ENCODE data around the gene LIMS2.

DNA sequence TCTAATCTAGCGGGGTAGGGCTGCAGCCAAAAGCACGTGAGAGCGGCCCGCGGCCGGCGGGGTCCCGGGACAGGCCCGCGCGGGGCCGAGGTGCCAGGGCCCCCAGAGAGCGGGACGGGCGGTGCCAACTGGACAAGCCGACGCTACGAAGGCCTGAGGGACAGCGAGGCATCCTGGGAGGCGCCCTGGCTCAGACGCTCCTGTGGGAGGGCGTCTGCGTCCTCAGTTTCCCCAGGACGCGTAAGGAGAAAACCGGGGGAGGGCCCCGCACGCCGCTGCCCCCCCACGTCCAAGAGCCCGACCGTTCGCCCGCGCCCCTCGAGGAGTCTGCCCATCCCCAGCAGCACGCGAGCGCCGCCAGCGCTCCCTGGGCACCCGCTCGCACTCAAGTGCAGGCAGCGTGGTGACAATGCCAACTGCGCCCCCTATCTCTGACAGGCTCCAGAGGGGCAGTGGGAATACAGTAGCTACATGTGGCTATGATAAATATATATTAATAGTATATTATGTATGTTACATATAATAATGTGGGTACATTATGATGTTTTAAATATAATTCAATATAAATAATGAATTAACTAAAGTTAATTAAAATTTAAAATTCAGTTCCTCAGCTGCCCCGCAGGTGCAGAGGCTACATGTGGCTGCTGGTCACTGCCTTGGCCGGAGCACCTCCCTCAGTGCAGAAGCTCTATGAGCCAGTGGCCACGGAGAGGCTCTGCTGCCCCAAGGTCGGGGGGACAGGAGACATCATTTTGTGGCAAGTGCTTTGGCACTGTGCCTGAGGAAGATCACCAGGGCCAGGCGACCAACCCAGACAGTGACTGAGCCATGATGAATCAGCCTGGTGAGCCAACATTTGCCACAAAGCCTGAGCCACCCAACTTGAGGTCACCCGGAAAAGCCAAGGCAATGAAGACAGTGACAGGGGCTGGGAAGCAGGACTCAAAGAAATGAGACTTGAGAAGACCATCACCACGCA, 20.5 kb upstream of the LIMS2 start:
- no peak; the same call in 1 of the 2 replicates for TF ChIP-seq POLR2A (IDR thresholded peaks at IDR 0.05; ENCODE audit: low read length)
- TF ChIP-seq, protein P1, sequence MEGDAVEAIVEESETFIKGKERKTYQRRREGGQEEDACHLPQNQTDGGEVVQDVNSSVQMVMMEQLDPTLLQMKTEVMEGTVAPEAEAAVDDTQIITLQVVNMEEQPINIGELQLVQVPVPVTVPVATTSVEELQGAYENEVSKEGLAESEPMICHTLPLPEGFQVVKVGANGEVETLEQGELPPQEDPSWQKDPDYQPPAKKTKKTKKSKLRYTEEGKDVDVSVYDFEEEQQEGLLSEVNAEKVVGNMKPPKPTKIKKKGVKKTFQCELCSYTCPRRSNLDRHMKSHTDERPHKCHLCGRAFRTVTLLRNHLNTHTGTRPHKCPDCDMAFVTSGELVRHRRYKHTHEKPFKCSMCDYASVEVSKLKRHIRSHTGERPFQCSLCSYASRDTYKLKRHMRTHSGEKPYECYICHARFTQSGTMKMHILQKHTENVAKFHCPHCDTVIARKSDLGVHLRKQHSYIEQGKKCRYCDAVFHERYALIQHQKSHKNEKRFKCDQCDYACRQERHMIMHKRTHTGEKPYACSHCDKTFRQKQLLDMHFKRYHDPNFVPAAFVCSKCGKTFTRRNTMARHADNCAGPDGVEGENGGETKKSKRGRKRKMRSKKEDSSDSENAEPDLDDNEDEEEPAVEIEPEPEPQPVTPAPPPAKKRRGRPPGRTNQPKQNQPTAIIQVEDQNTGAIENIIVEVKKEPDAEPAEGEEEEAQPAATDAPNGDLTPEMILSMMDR (IDR thresholded peaks at IDR 0.05): peak; percentile 88
- TF ChIP-seq HMGXB4 (CRISPR knock-in tag; IDR thresholded peaks at IDR 0.05; ENCODE audit: borderline replicate concordance): peak; percentile 63; the same call in 1 of the 2 replicates
- no peak for TF ChIP-seq KDM5A (IDR thresholded peaks at IDR 0.05)
- TF ChIP-seq EP300 (IDR thresholded peaks at IDR 0.05): no peak
- no peak for TF ChIP-seq ZSCAN20 (CRISPR knock-in tag; IDR thresholded peaks at IDR 0.05)
- TF ChIP-seq JUN (IDR thresholded peaks at IDR 0.05): 0 out of 5 replicates have a peak, but pooled peaks of 1 of the 2 experiments have one; percentile 32
- no peak for TF ChIP-seq BCL3 (IDR thresholded peaks at IDR 0.05)
